ENCODE measurements around the gene HSPA12B.

Gene HSPA12B

GRCh38 chr20:3749689-3750531, 17.4 kb downstream of the HSPA12B start:
- no peak for FAIRE-seq

- no peak for FAIRE-seq
Observed at GRCh38 chr20:3751305-3751674, 18.8 kb downstream of the HSPA12B start.

DNA sequence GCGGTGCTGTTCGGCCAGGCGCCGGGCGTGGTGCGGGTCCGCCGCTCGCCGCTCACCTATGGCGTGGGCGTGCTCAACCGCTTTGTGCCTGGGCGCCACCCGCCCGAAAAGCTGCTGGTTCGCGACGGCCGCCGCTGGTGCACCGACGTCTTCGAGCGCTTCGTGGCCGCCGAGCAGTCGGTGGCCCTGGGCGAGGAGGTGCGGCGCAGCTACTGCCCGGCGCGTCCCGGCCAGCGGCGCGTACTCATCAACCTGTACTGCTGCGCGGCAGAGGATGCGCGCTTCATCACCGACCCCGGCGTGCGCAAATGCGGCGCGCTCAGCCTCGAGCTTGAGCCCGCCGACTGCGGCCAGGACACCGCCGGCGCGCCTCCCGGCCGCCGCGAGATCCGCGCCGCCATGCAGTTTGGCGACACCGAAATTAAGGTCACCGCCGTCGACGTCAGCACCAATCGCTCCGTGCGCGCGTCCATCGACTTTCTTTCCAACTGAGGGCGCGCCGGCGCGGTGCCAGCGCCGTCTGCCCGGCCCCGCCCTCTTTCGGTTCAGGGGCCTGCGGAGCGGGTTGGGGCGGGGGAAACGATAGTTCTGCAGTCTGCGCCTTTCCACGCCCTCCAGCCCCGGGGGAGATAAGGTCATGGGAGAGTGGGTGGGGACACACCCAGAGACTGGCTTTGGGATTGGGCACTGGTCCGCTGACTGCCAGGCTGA, 19.3 kb downstream of the HSPA12B start:
- no peak for FAIRE-seq

DNA sequence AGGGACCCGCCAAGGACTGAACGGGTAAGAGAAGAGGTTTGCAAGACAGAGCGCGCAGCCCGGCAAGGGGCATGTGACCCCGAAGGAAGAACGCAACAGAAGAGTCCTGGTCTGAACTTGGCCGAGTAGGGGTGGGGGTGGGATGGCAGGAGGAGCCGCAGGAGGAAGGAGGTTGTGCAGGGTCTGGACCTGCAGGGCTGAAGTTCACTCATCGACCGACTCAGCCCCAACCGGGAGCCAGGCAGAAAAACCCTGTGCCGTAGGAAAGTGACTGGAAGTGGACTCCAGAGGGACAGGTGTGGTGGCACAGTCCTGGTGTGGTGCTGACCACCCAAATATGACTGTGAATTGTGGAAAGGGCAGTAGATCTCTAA, 19.9 kb downstream of the HSPA12B start:
- FAIRE-seq, result no peak

DNA sequence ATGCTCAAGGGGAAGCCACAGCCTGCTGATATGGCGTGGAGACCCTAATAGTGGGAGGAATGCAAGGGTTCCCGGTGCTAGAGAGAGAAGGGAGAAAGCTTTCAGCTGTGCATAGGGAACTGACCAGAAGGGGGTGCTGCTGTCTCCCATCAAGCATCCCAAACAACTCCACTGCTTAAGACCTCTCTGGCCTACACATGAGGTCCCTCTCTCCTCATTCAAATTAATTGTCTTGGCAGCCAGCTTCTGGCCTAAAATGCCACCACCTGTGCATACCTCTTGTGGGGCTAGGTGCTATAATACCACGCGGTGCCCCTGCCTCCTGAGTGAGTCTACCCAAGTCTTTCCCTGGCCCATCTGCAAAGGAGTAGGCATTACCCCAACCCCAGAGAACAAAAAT, 20.6 kb downstream of the HSPA12B start:
- FAIRE-seq, result no peak

GRCh38 chr20:3753501-3754275, 21.2 kb downstream of the HSPA12B start:
- FAIRE-seq, result no peak

GRCh38 chr20:3754276-3754630, 21.8 kb downstream of the HSPA12B start:
- FAIRE-seq, result no peak

DNA sequence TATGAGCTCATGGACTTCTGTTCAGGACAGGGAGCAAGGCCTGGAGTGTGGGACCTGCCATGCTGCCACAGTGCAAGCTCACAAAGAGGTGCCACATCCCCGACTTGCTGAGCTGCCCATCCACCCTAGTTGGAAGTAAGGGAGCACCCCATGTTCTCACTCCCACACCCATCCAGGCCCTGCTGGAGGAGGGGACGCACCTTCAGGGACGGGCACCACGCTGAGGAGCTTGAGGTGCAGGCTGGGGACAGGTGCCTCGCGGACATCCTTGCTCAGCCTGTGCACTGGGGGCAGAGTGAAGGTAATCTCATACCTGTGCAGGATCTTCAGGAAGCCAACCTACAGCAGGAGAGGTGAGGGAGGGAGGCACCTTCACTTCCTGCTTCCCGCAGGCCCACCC, 22.8 kb downstream of the HSPA12B start:
- FAIRE-seq, result no peak

DNA sequence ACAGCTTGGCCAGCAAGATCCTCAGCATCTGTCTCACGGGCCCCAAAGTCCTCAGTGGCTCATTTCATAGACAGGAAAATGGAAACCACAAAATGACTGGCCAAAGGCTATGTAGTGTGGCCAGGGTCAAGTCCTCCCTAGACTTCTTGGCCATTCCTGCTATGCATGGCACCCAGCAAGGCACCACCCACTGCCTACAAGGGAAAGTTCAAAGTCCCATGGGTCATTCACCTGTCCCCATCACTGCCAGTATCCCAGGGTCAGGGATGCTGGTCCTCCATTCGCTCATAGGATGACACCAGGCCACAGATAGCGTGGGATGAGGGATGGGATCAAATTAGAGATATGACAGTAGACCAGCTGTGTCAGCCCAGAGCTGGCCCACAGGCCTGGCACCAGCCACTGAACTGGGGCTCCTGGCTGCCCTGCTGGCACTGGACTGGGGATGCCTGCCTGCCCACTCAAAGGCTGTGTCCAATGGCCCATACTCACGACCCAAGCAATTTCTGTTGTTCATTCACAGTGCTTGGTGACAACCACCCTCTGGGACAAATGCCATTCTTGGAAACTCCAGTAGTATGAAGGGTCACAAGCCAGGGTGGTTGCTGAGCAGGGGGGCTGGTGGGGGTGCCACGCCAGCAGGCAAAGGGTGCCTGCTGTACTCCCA, 23.5 kb downstream of the HSPA12B start:
- FAIRE-seq, result no peak

DNA sequence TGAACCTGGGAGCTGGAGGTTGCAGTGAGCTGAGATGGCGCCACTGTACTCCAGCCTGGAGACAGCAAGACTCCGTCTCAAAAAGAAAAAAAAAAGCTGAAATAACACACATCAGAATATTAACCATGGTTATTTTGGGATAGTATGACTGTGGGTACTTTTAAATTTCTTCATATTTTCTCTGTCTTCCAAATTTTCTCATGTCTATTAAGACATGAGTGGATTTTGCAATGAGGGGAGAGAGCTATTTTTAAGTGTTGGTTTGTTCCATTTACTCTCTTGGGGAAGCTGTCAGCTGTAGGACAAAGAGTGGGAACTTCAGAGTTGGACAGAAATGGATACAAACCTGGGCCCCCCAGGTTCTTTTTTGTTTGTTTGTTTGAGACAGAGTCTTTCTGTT, 24.8 kb downstream of the HSPA12B start:
- FAIRE-seq, result no peak

DNA sequence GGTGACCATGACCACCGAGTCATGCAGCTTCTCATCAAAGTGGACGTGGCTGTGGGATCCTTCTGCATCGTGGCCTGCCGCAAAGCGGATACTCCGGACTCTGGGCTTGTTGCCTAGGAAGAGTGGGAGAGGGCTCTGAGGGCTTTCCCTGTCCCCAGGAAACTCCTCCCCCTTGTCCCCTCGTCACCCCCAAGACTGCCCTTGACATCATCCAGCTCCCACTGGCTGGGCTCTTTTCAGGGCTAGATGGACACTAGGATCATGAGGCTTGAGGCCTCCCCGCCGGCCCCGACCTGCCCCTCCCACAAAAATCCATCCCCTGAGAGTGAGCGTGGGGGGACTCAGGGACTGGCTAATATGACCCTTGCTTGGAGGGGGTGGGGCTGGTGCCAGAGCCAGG, 26.1 kb downstream of the HSPA12B start:
- FAIRE-seq, result no peak

- FAIRE-seq, result no peak
Observed at GRCh38 chr20:3759316-3759823, 26.9 kb downstream of the HSPA12B start.

DNA sequence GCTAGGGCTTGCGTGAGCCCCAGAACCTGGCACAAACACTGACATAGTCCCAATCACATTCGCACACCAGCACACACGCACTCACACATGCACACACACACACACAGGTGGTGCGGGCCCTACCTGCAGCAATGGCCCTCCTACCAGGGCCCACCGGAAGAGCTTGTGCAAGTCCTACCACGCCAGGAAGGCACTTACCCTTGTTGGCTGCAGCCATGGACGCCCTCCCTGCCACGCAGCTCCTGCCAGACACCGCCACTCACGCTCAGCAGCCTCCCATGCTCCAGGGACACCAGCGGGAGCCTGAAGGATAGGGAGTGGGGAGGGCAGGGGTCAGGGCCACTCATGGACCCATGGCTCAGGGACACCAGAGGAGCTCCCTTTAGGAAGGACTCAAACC, 27.4 kb downstream of the HSPA12B start:
- FAIRE-seq, result no peak

GRCh38 chr20:3760655-3761348, 28.3 kb downstream of the HSPA12B start:
- FAIRE-seq, result peak; percentile 29

DNA sequence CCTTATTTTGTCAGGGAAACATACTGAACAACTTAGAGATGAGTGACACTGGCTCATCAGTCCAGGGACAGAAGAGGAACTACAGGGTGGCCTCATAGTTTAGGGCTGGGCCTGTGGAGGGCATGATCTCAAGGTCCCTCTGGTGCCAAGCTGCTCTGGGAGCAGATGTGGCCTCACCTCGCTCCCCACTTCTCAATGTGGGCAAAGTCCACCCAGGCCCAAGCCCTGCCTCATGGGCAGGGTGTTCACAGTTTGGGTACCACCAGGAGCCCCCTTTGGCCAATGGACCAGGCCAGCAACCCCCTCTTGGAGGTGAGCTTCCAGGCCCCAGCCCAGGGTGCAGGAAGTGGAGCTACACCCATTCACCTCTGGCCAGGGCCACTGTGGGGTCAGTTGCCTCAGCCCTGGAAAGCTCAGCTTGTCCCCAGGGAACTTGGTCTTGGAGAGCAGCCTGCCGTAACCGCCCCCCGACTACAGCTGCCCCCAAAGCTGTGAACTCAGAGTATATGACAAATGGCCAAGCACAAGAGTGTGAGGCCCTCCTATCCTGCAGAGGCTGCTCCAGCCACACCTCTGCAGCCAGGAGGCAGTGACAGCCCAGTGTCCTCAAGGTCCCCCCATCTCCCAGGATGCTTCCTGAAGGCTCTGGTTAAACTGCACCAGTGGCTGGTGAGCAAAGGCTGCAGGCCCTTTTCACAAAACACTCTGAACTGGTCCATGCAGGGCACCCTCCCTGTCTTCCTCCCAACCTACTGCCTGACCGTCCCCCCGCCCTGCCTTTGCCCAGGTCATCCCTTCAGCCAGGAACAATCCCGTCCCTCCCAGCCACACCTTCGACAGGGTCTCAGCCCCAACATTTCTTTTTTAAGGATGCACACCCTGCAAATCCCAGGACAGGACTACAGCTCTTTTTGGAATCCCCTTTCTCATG, 31.5 kb downstream of the HSPA12B start:
- FAIRE-seq, result no peak

- FAIRE-seq, result no peak
Observed at GRCh38 chr20:3764659-3765058, 32.2 kb downstream of the HSPA12B start.

- FAIRE-seq, result no peak
Observed at GRCh38 chr20:3765171-3765882, 32.8 kb downstream of the HSPA12B start.

- no peak for FAIRE-seq
Observed at GRCh38 chr20:3766422-3767109, 34.1 kb downstream of the HSPA12B start.

- FAIRE-seq, result no peak
Observed at GRCh38 chr20:3767110-3767426, 34.6 kb downstream of the HSPA12B start.
